HepG2 (cell line): ENCODE results near the gene MAGEA4. TPM values are rescaled to one million over a fixed set of nuclear protein-coding genes. Genes with fewer than 3 reads are reported as not detected.

ENCODE experiments used
- ATAC-seq: fragments of 200-7000 bp; cut with Tn5 transposase; 3 replicates; pipeline ENCODE4 v1.9.1; 2020; ENCODE audit warnings: mild to moderate bottlenecking, moderate library complexity
- BruUV-seq: library from RNA; stranded (reverse); fragments of 400-500 nt; replicated peaks from 2 replicates; lab custom pipeline; 2021; lab: Mats Ljungman, UMichigan
- CTCF ChIA-PET: fragments of 300-600 bp; formaldehyde crosslinking; extraction: SDS; loops from one replicate; lab custom pipeline; 2021; ENCODE audit warnings: low total read pairs, inconsistent platforms, low intra/inter-chr PET ratio; lab: Yijun Ruan, JAX
- POLR2A ChIA-PET: fragments of 350-600 bp; sonication (Branson Sonifier 250); formaldehyde crosslinking; loops from one replicate; lab custom pipeline; 2020; ENCODE audit warnings: antibody characterized with exemption, inconsistent platforms; lab: Yijun Ruan, JAX
- DNase-seq: peaks from one replicate; pipeline ENCODE4 v3.0.0-alpha.2; 2015; ENCODE audit warnings: low spot score
- FAIRE-seq: peaks from 3 replicates; lab custom pipeline; 2011; peaks lifted over from hg19 to GRCh38; lab: Jason Lieb, UNC
- H2AFZ ChIP-seq: one replicate; pipeline ENCODE4 v1.6.1; 2011; ENCODE audit warnings: low read length, inconsistent platforms
- H3K27ac ChIP-seq: fragments of 300-600 bp; 3 replicates; pipeline ENCODE4 v1.8.0; 2011; ENCODE audit warnings: mixed run types, mild to moderate bottlenecking, mixed read lengths, low read length, inconsistent platforms; ENCODE audit not compliant: insufficient read depth; ENCODE audit errors: extremely low read length
- H3K27me3 ChIP-seq, 2 experiments: fragments of 200-600 bp in 1 of 2; 2 replicates in 1 of 2; 3 replicates in 1 of 2; pipeline versions ENCODE4 v1.6.0 to v1.8.0; 2011; ENCODE audit warnings: low read length in 2 of 2, mild to moderate bottlenecking in 2 of 2, moderate library complexity in 2 of 2, inconsistent platforms in 1 of 2; ENCODE audit not compliant: insufficient read depth in 2 of 2, control insufficient read depth in 1 of 2
- H3K36me3 ChIP-seq, 2 experiments: fragments of 200-600 bp in 1 of 2; replicated peaks in 1 of 2; 2 replicates in 1 of 2; 3 replicates in 1 of 2; pipeline versions ENCODE4 v1.5.1 to v1.8.0; 2011; ENCODE audit warnings: low read length in 2 of 2, inconsistent platforms in 1 of 2; ENCODE audit not compliant: insufficient read depth in 2 of 2, control insufficient read depth in 1 of 2
- H3K4me1 ChIP-seq: 2 replicates; pipeline ENCODE4 v1.5.1; 2012; ENCODE audit warnings: low read length, inconsistent platforms; ENCODE audit not compliant: insufficient read depth
- H3K4me2 ChIP-seq: 2 replicates; pipeline ENCODE4 v1.6.0; 2011; ENCODE audit warnings: low read depth, low read length, inconsistent platforms
- H3K4me3 ChIP-seq, 3 experiments: fragments of 200-600 bp in 1 of 3; sonication (generic), shearing (Covaris generic) in 1 of 3; replicated peaks in 1 of 3; 2 replicates each; pipeline ENCODE4 v1.5.1; 2011 to 2016; ENCODE audit warnings: low read length in 3 of 3, inconsistent platforms in 2 of 3, low read depth in 2 of 3, mild to moderate bottlenecking in 2 of 3, control low read depth in 1 of 3, mixed read lengths in 1 of 3; ENCODE audit not compliant: insufficient read depth in 1 of 3
- H3K79me2 ChIP-seq: one replicate; pipeline ENCODE4 v1.6.1; 2011; ENCODE audit warnings: low read length, inconsistent platforms; ENCODE audit not compliant: insufficient read depth
- H3K9ac ChIP-seq: 2 replicates; pipeline ENCODE4 v1.6.0; 2011; ENCODE audit warnings: mild to moderate bottlenecking, low read depth, low read length, inconsistent platforms; ENCODE audit not compliant: insufficient read depth
- H3K9me3 ChIP-seq: 2 replicates; pipeline ENCODE4 v1.5.1; 2012; ENCODE audit warnings: mild to moderate bottlenecking, low read length
- H4K20me1 ChIP-seq: 2 replicates; pipeline ENCODE4 v1.6.0; 2011; ENCODE audit warnings: inconsistent platforms, mild to moderate bottlenecking, low read length, moderate library complexity; ENCODE audit not compliant: insufficient read depth
- ATF7 ChIP-seq, 2 experiments: fragments of 450-650 bp in 1 of 2; sonication (generic) in 1 of 2; formaldehyde crosslinking in 1 of 2; IDR thresholded peaks; 2 replicates each; pipeline versions ENCODE4 v1.4.0 to v1.6.1; 2016 to 2020; ENCODE audit warnings: antibody characterized with exemption in 1 of 2, mild to moderate bottlenecking in 1 of 2, missing genetic modification reagents in 1 of 2
- EEA1 ChIP-seq: sonication (generic); formaldehyde crosslinking; IDR thresholded peaks from 2 replicates; pipeline ENCODE4 v1.5.1; 2020; ENCODE audit warnings: mild to moderate bottlenecking, missing genetic modification reagents, borderline replicate concordance
- HNRNPUL1 ChIP-seq: fragments of 200-400 bp; formaldehyde crosslinking; IDR thresholded peaks from 2 replicates; pipeline ENCODE4 v1.6.1; 2017; ENCODE audit warnings: low read depth, mild to moderate bottlenecking, low read length, moderate library complexity
- MTF1 ChIP-seq: sonication (generic); formaldehyde crosslinking; IDR thresholded peaks from 2 replicates; pipeline ENCODE4 v1.5.0; 2020; ENCODE audit warnings: missing genetic modification reagents
- MZF1 ChIP-seq: sonication (generic); formaldehyde crosslinking; IDR thresholded peaks from 2 replicates; pipeline ENCODE4 v1.8.1; 2023; ENCODE audit warnings: mild to moderate bottlenecking, missing genetic modification reagents, borderline replicate concordance
- NR2F1 ChIP-seq, 2 experiments: fragments of 450-650 bp in 1 of 2; formaldehyde crosslinking in 1 of 2; IDR thresholded peaks; 2 replicates each; pipeline versions ENCODE4 v1.5.0 to v1.6.1; 2016 to 2020; ENCODE audit warnings: mild to moderate bottlenecking in 1 of 2, missing compliant biosample characterization in 1 of 2, missing genetic modification reagents in 1 of 2, moderate library complexity in 1 of 2
- POLR2AphosphoS5 ChIP-seq: IDR thresholded peaks from 2 replicates; pipeline ENCODE4 v1.6.1; 2012; ENCODE audit warnings: low read depth, low read length
- THAP11 ChIP-seq: IDR thresholded peaks from 2 replicates; pipeline ENCODE4 v1.6.1; 2016; ENCODE audit warnings: missing biosample characterization, missing genetic modification reagents
- TSC22D2 ChIP-seq: sonication (generic); formaldehyde crosslinking; IDR thresholded peaks from 2 replicates; pipeline ENCODE4 v1.5.1; 2020; ENCODE audit warnings: missing genetic modification reagents, mild to moderate bottlenecking, borderline replicate concordance
- ZBTB7B ChIP-seq: sonication (generic); formaldehyde crosslinking; IDR thresholded peaks from 2 replicates; pipeline ENCODE4 v1.4.0; 2020; ENCODE audit warnings: missing genetic modification reagents
- ZNF704 ChIP-seq: sonication (generic); formaldehyde crosslinking; IDR thresholded peaks from 2 replicates; pipeline ENCODE4 v1.8.1; 2023; ENCODE audit warnings: mild to moderate bottlenecking, inconsistent platforms, moderate library complexity, missing genetic modification reagents, borderline replicate concordance
- ZNF710 ChIP-seq: sonication (generic); formaldehyde crosslinking; IDR thresholded peaks from 2 replicates; pipeline ENCODE4 v1.5.0; 2020; ENCODE audit warnings: mild to moderate bottlenecking, missing genetic modification reagents, borderline replicate concordance
- WGBS: methylation state at CpG from one replicate; pipeline ENCODE4 v1.1.6; 2017; ENCODE audit warnings: low lambda C conversion rate; 5-methylcytosine and 5-hydroxymethylcytosine counted together
- in situ Hi-C: cut with HindIII; loops from 2 replicates; pipeline ENCODE4 v1.10.0; 2017; ENCODE audit warnings: low pct_unique_long_range_greater_than_20kb; ENCODE audit not compliant: extremely low pct_ligation_motif_present
- intact Hi-C: fragments of 100-400 bp; cut with micrococcal nuclease; formaldehyde crosslinking; loops from one replicate; pipeline ENCODE4 v1.10.0; 2022; ENCODE audit not compliant: unreplicated experiment
- polyA plus RNA-seq, 8 experiments: library from polyadenylated mRNA; depleted of rRNA in 3 of 8; stranded (reverse) in 7 of 8; unstranded in 1 of 8; fragments of >200 nt; fragmentation: Illumina TruSeq in 4 of 8; extraction: Trizol in 4 of 8; gene quantifications; 2 replicates each; pipeline versions ENCODE4 v1.2.1 to v1.2.3, GENCODE V29; 2011 to 2016; ENCODE audit warnings: low read depth in 4 of 8, missing spikeins in 1 of 8, mixed read lengths in 1 of 8; ENCODE audit not compliant: insufficient read depth in 1 of 8
- total RNA-seq, 5 experiments: library from RNA; depleted of rRNA; stranded (reverse); fragments of >200 nt; fragmentation: Illumina TruSeq; extraction: Trizol; gene quantifications; 2 replicates each; pipeline ENCODE4 v1.2.3, GENCODE V29; 2016; ENCODE audit warnings: low read depth in 1 of 5
- TF ChIP-seq, protein P1 (sequence below): sonication (generic); formaldehyde crosslinking; IDR thresholded peaks from 2 replicates; pipeline ENCODE4 v1.5.0; 2020; ENCODE audit warnings: mild to moderate bottlenecking, missing genetic modification reagents
- TF ChIP-seq, protein P2 (sequence below): sonication (generic); formaldehyde crosslinking; IDR thresholded peaks from 2 replicates; pipeline ENCODE4 v1.4.0; 2020; ENCODE audit warnings: missing genetic modification reagents, borderline replicate concordance

MAGEA4 gene
- total and polyA plus RNA-seq, 2 of the 13 experiments (the other 11 are each of a cell fraction or from before 2014, with no cell fraction given), result not detected

DNA sequence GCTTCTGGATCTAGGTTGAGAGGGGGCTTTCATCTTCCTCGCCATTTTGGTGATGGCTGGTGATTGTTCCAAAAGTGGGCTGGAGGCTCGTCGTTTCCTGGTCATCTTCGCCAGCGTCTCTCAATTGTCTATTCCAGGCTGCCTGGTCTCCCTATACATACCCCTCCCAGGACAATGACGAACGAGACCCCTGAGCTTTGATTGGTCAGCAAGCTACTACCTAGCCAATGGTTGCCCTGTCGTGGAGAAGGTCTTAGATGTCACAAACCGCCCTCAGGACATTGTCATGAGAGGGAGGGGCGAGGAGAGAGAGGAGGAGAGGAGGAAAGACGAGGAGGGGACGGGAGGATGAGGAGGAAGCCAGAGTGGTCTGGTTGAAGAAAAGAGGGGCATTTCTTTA lies 7.7 kb upstream of the MAGEA4 start:
- FAIRE-seq, result no peak
- no peak for DNase-seq
- intact Hi-C loops, result no loop called here
- ChIA-PET CTCF (no interaction called here), POLR2A (no interaction called here)
- H3K27me3 ChIP-seq, result no peaks in the 10 kb centered on the region
- H3K27ac ChIP-seq, result no peak overlapping the region
- no peak for ATAC-seq
- no peaks in the 10 kb centered on the region for H3K4me1 ChIP-seq
- no peak overlapping the region for H2AFZ ChIP-seq
- in situ Hi-C loops, result no loop called here
- H3K9me3 ChIP-seq, result no peaks in the 10 kb centered on the region
- H3K79me2 ChIP-seq, result no peaks in the 10 kb centered on the region
- H3K4me2 ChIP-seq, result no peak overlapping the region
- no peak overlapping the region for H3K9ac ChIP-seq
- no peaks in the 10 kb centered on the region for H4K20me1 ChIP-seq
- no peak overlapping the region for H3K4me3 ChIP-seq
- BruUV-seq, result no TSS peak
- WGBS, result 24% methylated on average over 11 of the region's 12 CpGs
- TF ChIP-seq ATF7 (IDR thresholded peaks at IDR 0.05) (no peak), ATF7 (CRISPR knock-in tag; IDR thresholded peaks at IDR 0.05) (no peak), MZF1 (CRISPR knock-in tag) (no peak), POLR2AphosphoS5 (no peak), TSC22D2 (CRISPR knock-in tag) (no peak), HNRNPUL1 (no peak), ZNF710 (no peak), ZNF704 (CRISPR knock-in tag) (no peak), MTF1 (no peak), ZBTB7B (CRISPR knock-in tag) (no peak), THAP11 (no peak), NR2F1 (CRISPR knock-in tag; IDR thresholded peaks at IDR 0.05) (no peak), EEA1 (CRISPR knock-in tag) (no peak)
- TF ChIP-seq, protein P1, sequence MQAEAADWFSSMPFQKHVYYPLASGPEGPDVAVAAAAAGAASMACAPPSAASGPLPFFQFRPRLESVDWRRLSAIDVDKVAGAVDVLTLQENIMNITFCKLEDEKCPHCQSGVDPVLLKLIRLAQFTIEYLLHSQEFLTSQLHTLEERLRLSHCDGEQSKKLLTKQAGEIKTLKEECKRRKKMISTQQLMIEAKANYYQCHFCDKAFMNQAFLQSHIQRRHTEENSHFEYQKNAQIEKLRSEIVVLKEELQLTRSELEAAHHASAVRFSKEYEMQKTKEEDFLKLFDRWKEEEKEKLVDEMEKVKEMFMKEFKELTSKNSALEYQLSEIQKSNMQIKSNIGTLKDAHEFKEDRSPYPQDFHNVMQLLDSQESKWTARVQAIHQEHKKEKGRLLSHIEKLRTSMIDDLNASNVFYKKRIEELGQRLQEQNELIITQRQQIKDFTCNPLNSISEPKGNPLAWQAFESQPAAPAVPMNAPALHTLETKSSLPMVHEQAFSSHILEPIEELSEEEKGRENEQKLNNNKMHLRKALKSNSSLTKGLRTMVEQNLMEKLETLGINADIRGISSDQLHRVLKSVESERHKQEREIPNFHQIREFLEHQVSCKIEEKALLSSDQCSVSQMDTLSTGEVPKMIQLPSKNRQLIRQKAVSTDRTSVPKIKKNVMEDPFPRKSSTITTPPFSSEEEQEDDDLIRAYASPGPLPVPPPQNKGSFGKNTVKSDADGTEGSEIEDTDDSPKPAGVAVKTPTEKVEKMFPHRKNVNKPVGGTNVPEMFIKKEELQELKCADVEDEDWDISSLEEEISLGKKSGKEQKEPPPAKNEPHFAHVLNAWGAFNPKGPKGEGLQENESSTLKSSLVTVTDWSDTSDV (CRISPR knock-in tag), result no peak
- TF ChIP-seq, protein P2, sequence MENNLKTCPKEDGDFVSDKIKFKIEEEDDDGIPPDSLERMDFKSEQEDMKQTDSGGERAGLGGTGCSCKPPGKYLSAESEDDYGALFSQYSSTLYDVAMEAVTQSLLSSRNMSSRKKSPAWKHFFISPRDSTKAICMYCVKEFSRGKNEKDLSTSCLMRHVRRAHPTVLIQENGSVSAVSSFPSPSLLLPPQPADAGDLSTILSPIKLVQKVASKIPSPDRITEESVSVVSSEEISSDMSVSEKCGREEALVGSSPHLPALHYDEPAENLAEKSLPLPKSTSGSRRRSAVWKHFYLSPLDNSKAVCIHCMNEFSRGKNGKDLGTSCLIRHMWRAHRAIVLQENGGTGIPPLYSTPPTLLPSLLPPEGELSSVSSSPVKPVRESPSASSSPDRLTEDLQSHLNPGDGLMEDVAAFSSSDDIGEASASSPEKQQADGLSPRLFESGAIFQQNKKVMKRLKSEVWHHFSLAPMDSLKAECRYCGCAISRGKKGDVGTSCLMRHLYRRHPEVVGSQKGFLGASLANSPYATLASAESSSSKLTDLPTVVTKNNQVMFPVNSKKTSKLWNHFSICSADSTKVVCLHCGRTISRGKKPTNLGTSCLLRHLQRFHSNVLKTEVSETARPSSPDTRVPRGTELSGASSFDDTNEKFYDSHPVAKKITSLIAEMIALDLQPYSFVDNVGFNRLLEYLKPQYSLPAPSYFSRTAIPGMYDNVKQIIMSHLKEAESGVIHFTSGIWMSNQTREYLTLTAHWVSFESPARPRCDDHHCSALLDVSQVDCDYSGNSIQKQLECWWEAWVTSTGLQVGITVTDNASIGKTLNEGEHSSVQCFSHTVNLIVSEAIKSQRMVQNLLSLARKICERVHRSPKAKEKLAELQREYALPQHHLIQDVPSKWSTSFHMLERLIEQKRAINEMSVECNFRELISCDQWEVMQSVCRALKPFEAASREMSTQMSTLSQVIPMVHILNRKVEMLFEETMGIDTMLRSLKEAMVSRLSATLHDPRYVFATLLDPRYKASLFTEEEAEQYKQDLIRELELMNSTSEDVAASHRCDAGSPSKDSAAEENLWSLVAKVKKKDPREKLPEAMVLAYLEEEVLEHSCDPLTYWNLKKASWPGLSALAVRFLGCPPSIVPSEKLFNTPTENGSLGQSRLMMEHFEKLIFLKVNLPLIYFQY, result no peak
- TF ChIP-seq, all 625 proteins: peak for 0
- no peaks in the 10 kb centered on the region for H3K36me3 ChIP-seq
